GM19351 (cell line): ENCODE measurements around the gene SMARCA4.
A peak's percentile ranks its signal among the peaks of the same experiment; 100 is the strongest.

ENCODE experiments used
- ATAC-seq: cut with Tn5 transposase; IDR thresholded peaks from one replicate; pipeline ENCODE4 v1.9.1; 2021; ENCODE audit warnings: mild to moderate bottlenecking, moderate library complexity; ENCODE audit not compliant: unreplicated experiment

SMARCA4 gene

DNA sequence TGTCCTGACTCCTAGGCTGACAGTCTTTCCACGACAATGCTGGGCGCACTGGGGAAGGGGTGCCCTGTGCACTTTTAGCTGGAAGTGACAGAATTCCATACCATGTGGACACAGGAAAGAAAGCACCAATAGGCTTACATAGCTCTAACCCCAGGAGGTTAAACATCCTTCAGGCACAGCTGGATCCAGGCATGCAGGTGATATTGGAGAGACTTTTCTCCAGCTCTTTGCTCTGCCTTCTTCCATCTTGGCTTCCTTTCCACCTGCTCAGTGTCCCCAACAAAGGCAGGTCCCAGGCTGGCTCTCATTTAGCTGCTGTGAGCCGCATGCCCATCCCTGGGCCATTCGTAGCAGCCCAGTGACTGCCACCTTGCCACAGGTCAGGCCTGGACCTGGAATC, 67.3 kb downstream of the SMARCA4 start:
- no peak for ATAC-seq

DNA sequence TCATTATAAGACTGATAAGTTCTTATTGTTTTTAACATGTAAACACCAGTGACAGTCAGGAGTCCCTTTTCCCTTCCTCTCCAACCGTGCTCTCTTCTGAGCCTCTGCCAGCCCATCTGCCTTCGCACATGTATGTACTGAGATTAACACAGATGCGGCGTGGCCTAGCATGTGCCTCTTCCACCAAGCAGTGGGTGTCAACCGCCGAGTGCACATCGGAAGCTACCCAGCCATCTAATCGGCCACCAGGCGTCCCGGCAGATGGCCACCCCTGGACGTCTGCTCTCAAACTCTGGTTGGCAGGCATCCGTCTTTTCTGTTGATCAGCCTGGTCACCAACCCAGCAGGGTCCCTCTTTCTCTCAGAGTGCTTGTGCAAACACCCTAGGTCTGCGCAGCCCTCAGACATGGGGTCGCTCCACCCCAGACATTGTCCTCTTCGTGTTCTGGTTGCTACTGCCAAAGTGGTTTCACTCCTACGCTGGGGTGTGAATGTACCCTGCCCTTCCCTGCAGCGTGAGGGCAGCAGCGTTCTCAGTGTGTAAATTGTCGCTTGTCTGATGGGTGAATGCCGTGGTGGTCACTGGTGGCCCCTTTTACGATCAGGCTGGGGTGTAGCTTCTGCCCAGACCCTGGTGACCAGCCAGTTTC, 70.7 kb downstream of the SMARCA4 start:
- no peak for ATAC-seq

DNA sequence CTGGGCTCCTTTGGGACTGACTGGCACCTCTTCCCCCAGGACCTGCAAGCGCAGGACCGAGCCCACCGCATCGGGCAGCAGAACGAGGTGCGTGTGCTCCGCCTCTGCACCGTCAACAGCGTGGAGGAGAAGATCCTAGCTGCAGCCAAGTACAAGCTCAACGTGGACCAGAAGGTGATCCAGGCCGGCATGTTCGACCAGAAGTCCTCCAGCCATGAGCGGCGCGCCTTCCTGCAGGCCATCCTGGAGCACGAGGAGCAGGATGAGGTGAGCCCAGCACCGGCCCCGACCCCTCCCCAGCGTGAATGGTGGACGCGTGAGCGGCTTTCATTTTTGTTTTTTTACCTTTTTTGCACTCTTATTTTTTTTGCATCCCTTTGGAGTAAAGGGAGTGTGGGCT, 72.4 kb downstream of the SMARCA4 start:
- ATAC-seq = no peak

DNA sequence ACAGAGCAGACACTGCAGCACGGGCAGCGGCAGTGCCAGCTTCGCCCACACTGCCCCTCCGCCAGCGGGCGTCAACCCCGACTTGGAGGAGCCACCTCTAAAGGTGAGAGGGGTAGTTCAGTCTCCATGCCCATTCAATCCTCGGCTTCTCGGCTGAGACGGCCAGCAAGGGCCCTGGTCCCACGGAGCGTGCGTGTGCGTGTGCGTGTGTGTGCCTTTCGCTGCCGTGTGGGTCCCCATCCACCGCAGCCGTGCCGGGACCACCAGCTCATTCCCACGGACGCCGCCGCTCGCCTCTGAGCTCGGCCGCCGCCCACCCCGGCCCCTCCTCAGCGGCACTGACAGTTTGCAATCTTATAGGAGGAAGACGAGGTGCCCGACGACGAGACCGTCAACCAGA, 72.9 kb downstream of the SMARCA4 start:
- no peak for ATAC-seq

DNA sequence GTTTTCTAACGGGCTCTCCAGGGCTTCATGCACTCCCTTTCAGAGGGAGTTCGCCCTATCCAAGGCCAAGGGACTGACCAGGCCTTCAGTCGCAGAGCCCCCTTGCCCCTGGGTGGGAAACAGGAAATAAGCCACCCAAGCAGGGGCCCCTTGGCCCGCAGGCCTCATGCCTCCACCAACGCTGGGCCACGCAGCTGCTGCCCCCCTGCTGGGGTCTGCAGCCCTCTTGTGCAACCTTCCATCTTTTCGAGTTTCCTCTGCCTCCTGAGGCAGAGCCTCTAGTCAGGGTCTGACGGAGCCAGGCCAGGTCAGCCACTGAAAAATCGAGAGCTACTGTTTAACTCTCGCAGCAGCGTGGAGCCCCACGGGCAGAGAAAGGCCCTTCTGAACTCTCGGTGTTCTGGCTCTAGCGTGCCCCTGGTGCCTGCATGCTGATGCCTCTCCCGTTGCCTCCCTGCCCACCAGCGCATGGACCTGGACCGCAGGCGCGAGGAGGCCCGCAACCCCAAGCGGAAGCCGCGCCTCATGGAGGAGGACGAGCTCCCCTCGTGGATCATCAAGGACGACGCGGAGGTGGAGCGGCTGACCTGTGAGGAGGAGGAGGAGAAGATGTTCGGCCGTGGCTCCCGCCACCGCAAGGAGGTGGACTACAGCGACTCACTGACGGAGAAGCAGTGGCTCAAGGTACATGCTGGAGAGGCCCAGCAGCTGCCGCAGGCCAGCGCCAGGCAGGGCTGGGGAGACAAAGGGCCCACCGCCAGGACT, 73.8 kb downstream of the SMARCA4 start:
- no peak for ATAC-seq

DNA sequence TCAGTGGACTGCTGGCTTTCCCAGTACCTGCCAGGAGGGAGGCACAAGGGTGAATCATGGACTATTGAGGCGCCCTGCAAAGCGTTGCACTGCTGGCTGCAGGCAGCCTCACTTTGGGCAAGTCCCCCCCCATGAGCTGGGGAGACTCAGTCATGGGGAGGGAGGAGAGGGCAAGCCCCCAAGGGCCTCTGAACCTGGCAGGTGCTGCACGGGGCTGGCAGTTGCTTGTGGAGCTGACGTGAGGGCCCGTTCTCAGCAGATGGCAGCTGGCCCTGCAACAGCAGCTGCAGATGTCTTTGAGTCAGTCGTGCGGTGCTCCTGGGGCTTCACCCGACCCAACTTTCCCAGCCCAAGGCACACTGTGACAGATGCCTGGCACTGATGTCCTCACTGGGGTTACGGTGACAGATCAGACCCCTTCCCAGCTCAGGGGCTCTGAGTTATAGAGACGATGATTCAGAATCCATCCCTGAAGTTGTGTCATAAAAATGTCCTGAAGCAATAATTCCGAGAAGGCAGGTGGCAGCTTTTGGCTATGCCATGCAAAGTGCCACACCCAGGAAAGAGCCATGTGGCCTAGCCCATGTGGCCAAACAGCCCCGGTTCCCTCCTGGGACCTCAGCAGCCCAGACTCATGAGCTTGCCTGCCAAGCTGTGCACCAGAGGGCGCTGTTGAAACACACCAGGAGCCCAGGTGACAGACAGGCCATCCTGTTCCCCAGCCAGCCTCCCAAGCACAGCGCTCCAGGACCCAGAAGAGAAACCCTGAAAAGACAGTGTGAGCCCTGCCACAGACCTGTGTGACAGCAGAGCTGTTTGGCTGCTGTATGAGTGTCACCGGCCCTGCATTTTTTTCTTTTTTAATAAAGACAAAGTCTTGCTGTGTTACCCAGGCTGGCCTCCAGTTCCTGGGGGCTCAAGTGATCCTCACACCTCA, 74.9 kb downstream of the SMARCA4 start:
- ATAC-seq = peak; percentile 69

DNA sequence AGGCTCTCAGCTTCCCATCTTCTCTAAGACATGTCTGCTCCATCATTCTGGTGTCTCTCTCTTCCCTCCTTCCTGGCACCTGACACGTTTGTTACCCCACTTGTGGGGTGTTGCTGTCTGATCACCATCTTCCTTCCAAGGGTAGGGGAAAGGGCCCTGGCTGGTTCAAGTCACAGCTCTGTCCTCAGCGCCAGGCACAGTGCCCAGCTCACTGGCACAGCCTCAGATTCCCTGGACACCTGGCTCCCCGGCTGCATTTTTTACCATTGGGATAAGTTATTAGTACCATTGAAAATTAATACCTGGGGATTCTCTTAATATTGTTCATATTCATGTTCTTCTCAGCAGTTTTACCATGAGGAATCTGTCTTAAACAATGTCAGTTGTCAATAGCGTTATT, 77.7 kb downstream of the SMARCA4 start:
- no peak for ATAC-seq

- ATAC-seq = no peak
Observed at GRCh38 chr19:11041194-11041593, 80.4 kb downstream of the SMARCA4 start.

DNA sequence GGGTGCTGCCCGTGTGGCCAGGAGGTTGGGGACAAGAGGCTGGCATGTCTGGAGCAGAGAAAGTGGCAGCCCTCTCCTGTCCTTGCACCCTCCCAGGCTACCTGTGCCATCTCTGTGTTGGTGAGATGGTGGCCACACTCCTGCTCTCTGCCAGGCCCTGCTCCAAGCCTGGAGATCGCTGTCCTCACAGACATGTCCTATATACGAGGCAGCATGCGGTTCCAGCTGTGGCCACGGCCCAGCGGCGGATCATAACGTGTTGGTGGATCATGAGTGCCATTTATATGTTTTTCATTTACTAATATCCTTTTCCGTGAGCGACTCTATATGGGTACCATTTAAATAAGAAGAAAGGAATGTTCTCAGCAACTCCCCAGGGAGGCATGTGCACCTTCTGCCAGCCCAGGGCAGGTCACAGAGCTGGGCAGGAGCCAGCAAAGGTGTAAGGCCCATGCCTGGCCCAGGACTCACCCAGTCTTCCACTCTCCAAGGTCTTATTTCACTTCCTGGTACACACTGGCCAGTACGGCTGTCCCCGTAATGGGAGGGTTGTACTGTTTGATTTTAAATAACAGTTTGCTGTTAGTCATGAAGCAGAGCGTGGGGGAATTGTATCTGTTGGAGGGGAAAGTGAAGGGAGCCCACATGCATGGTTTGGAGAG, 81.3 kb downstream of the SMARCA4 start:
- no peak for ATAC-seq

DNA sequence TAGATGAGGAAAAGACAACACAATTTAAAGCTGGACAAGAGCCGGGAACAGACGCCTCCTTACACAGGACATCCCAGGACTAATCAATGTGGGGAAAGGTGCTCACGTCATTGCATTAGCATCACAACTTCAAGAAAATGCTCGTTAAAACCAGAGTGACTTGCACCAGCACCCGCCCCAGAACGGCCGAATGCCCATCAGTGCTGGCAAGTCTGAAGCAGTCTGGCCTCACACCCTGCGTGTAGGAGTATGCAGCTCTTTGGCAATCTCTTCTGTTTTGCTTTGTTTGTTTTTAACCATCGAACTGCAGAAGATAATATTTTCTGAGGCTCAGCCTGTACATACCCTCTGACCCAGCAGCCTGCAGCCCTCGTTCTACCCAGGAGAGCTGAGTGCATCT, 83.6 kb downstream of the SMARCA4 start:
- ATAC-seq = no peak

GRCh38 chr19:11045536-11045935, 84.7 kb downstream of the SMARCA4 start:
- no peak for ATAC-seq

- ATAC-seq = no peak
Observed at GRCh38 chr19:11046605-11047354, 86.0 kb downstream of the SMARCA4 start.

DNA sequence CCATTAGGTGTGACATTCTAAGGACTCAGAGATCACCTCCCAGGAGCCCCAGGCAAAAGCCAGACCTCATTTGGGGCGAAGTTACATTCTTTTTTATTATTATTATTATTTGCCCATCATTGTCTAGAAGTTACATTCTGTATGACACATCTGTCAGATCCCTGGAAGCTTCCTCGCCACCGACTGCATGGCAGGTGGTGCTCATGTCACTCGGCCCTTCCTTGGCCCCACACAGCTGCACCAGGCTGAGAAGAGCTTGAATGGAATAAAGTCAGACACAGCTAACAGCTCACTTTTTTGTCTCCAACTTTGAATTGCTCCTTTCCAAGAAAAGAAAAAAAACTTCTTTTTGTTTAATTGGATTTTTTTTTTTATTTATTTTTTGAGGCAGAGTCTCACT, 87.0 kb downstream of the SMARCA4 start:
- ATAC-seq = no peak

- no peak for ATAC-seq
Observed at GRCh38 chr19:11050323-11051114, 89.7 kb downstream of the SMARCA4 start.

GRCh38 chr19:11053817-11054195, 93.0 kb downstream of the SMARCA4 start:
- ATAC-seq = no peak

DNA sequence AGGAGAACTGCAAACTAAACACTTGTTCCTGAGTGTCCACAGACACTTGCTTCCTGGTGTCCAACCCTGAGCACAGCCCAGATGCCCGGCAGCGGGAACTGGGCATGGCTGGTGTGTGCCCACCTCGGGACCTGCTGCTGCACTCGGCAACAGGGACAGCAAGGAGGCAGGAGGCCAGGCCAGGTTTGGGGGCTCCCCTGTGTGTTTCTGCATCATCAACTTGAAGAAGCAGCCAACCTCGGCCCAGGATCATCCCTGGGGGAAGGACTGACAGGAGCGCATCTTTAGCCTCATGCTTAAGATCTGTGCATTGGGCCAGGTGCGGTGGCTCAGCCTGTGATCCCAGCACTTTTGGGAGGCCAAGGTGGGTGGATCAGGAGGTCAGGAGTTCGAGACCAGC, 93.4 kb downstream of the SMARCA4 start:
- ATAC-seq = no peak

GRCh38 chr19:11054628-11055027, 93.8 kb downstream of the SMARCA4 start:
- no peak for ATAC-seq

DNA sequence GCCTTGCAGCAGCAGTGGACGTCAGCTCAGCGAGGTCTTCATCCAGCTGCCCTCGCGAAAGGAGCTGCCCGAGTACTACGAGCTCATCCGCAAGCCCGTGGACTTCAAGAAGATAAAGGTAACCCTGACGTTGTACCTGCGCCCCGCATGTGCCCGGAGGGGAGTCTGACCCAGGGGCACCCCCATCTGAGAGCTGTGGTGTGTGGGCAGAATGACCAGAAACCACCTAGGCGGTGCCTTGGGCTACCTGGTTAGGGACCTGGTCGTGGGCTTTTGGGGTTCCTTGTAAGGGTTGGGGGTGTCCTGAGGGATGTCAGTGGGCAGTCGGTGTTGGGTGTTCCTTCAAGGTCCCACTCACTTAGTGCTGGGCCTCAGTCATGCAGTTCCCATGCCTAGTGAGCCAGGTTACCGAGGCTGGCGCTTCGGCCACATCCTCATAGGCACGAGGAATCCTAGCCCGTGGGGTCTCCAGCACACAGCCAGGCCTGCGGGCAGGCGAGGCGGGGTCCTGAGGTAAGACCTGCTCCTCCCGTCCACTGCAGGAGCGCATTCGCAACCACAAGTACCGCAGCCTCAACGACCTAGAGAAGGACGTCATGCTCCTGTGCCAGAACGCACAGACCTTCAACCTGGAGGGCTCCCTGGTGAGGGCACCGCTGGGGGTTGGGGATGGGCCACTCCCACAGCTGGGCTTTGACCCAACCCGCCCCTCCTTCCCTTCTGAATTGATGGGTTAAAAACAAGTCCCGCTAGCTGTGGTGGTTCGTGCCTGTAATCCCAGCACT, 97.6 kb downstream of the SMARCA4 start:
- no peak for ATAC-seq
